ENCODE measurements around the gene MLLT10. TPM values are rescaled to one million over a fixed set of nuclear protein-coding genes. Genes with fewer than 3 reads are reported as not detected.
"Not testable (repeated sequence)": the region's sequence is repeated elsewhere in the genome, so short reads cannot be mapped to it uniquely, and the experiment has no call there.

MLLT10 gene
- total RNA-seq, 2 experiments from 2014 or later = 38.4 to 40.1 TPM

- ChIA-PET POLR2A (no interaction called here), CTCF (no interaction called here)
Measured at GRCh38 chr10:21705828-21706176, 171.8 kb downstream of the MLLT10 start.

- ChIA-PET POLR2A (interaction anchor here (0.6 kb wide), 1 partner anchor 211 kb away, joined by 3 read pairs; no protein-coding TSS in a partner anchor), CTCF (no interaction called here)
Measured at GRCh38 chr10:21707498-21707897, 173.5 kb downstream of the MLLT10 start.

- POLR2A ChIA-PET = no interaction called here
- CTCF ChIA-PET = no interaction called here
Measured at GRCh38 chr10:21712975-21713374, 178.9 kb downstream of the MLLT10 start.

- POLR2A ChIA-PET = no interaction called here
- CTCF ChIA-PET = no interaction called here
Measured at GRCh38 chr10:21715531-21716195, 181.6 kb downstream of the MLLT10 start.

GRCh38 chr10:21717437-21718054 is 183.5 kb downstream of the MLLT10 start:
- CTCF ChIA-PET, POLR2A ChIA-PET: not testable (repeated sequence)

- ChIA-PET CTCF (no interaction called here), POLR2A (no interaction called here)
Measured at GRCh38 chr10:21719502-21719901, 185.5 kb downstream of the MLLT10 start.

- CTCF ChIA-PET = no interaction called here
- POLR2A ChIA-PET = no interaction called here
Measured at GRCh38 chr10:21720090-21720489, 186.1 kb downstream of the MLLT10 start.

- POLR2A ChIA-PET = no interaction called here
- CTCF ChIA-PET = interaction anchor here (1.0 kb wide), 1 partner anchor 225 kb away, joined by 3 read pairs; no protein-coding TSS in a partner anchor
Measured at GRCh38 chr10:21721000-21721665, 187.1 kb downstream of the MLLT10 start.

DNA sequence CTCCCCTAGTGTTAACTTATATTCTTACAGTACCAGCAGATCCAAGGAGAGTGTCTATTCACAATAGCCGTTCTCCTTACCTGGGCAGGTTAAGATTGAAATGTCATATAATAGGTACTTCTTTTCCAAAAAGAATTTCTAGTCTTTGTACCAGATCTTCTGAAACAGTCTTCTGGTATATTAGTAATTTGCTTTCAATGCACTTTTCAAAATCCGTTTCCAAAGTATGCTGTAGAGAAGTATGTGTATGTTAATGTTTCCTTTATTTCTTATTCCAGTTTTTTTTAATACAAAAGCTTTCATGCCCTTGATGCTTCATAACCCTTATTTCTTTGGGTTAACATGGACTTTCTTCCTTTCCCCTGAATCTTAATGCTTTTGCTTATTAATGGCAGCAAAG is 188.2 kb downstream of the MLLT10 start:
- ChIA-PET POLR2A (no interaction called here), CTCF (no interaction called here)

DNA sequence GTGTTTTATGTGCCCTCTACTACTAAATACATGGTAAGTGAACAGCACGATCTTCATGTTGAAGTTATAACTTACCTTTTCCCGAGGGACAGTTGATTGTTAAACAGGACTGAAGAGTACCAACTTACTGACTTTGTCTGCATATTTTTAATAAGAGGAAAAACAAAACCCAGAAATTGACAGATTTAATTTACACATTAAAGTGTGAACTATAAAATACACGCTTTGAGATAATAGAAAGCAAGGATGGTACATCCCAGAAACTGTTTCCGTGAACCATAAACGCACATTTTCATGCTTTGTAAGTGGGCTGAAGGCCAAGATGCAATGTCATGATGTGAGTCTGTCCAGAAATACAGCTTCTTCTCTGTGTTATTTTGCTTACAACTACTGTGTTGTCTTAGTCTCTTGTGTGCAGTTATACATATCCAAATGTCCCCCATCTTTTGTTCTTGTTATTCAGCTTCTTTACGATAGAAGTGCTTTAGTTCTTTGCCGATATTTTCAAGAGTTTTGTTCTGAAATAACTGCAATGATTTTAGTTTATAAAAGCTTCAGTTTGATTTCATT is 190.1 kb downstream of the MLLT10 start:
- ChIA-PET CTCF (interaction anchor here (0.6 kb wide), 1 partner anchor 826 kb away, joined by 3 read pairs; no protein-coding TSS in a partner anchor), POLR2A (no interaction called here)

DNA sequence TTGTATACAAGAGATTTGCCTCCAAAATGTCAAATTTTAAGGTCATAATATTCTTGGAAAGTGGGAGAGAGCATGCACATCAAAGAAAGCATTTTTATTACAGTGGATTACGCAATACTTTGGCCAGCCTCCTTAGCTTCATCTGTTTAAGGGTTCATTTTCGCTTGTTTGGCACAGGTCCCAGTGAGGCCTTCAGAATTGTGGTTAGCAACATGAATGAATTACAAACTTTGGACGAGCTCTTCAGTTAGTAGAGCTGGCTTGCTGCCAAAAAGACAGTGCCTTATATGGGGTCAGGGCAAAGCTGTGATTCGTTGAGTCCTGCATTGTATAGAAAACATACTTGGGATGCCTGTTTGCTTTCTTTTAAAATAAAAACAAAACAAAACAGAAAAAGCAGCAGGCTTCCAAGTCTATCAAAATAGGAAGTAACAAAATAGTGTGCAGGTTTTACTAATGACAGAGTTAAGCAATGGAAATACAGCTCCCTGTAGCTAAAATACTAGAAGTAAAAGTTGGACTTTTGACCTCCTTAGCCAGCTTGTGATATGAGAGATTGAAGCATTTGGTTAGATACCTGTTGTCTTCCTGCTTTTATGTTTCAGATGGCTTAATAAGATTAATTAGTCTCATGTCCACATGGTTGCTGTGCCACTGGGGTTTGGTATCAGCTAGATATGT is 190.8 kb downstream of the MLLT10 start:
- ChIA-PET POLR2A (no interaction called here), CTCF (interaction anchor here (0.6 to 0.7 kb wide), 3 partner anchors 29 to 876 kb away, joined by 3 to 5 read pairs (median 3); no protein-coding TSS in a partner anchor)

GRCh38 chr10:21726601-21727225 is 192.7 kb downstream of the MLLT10 start:
- CTCF ChIA-PET = no interaction called here
- POLR2A ChIA-PET = no interaction called here

DNA sequence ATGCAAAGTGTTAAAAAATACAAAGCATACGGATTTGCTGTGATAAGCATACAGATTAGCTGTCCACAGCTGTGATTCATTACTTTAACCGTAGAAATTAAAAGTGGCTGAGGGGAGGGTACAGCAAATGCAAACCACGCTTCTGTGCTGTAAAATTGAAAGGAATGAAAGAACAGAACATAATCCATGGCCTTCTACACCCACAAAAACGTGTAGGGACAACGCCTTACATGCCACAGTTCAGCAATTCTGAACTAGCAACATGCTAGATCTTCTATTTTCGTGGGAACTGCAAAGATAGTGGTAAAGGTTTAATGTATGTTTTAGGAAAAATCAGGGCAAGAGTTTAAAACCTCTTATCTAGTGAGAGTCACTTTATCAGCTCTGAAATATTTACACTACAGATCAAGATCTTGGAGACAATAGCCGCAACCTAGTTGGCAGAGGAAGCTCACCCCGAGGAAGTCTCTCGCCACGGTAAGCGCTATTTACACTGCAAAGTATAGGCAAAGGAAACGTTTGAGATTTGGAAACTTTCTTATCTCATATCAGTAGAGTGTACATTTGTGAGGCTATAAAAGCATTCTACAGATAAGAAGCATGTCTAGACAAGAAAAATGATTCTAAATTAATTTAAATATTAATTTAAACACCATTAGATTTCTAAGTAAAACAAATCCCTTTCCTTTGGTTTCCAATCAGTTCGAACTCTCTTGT is 193.6 kb downstream of the MLLT10 start:
- ChIA-PET POLR2A (no interaction called here), CTCF (no interaction called here)

GRCh38 chr10:21728618-21729017 is 194.6 kb downstream of the MLLT10 start:
- ChIA-PET CTCF (no interaction called here), POLR2A (no interaction called here)

GRCh38 chr10:21732067-21732772 is 198.2 kb downstream of the MLLT10 start:
- ChIA-PET POLR2A (no interaction called here), CTCF (interaction anchor here (0.6 to 1.5 kb wide), 5 partner anchors 9 to 239 kb away, joined by 3 to 10 read pairs (median 3); no protein-coding TSS in a partner anchor)

GRCh38 chr10:21733710-21734109 is 199.7 kb downstream of the MLLT10 start:
- CTCF ChIA-PET = interaction anchor here (1.2 kb wide), 1 partner anchor 238 kb away, joined by 4 read pairs; no protein-coding TSS in a partner anchor
- POLR2A ChIA-PET = no interaction called here

GRCh38 chr10:21737106-21737505 is 203.1 kb downstream of the MLLT10 start:
- ChIA-PET CTCF (no interaction called here), POLR2A (no interaction called here)

GRCh38 chr10:21740989-21741388 is 207.0 kb downstream of the MLLT10 start:
- POLR2A ChIA-PET = no interaction called here
- CTCF ChIA-PET = no interaction called here

Data from activated CD8-positive, alpha-beta memory T cell treated with anti-CD3 and anti-CD28 coated beads for 36 hours (primary cell).